CD14-positive monocyte (primary cell): ENCODE data around the gene SCAI. TPM values are rescaled to one million over a fixed set of nuclear protein-coding genes. Genes with fewer than 3 reads are reported as not detected.

Experiments used
- DNase-seq, 3 donors: peaks; one replicate each; pipeline ENCODE4 v3.0.0-alpha.2; 2011 to 2022
- H2AFZ ChIP-seq: 2 replicates; pipeline ENCODE4 v1.6.0; 2012; ENCODE audit warnings: mild to moderate bottlenecking, low read depth, low read length, inconsistent platforms; ENCODE audit not compliant: insufficient read depth, poor library complexity, severe bottlenecking
- H3K27ac ChIP-seq, 2 donors: 1 replicate in 1 of 2; 2 replicates in 1 of 2; pipeline ENCODE4 v1.5.1; 2012 to 2013; ENCODE audit warnings: low read length in 2 of 2, control low read depth in 1 of 2, inconsistent platforms in 1 of 2, low read depth in 1 of 2, mild to moderate bottlenecking in 1 of 2
- H3K27me3 ChIP-seq, 2 donors: one replicate each; pipeline versions ENCODE4 v1.6.0 to v1.6.1; 2011 to 2013; ENCODE audit warnings: low read length in 2 of 2; ENCODE audit not compliant: control insufficient read depth in 2 of 2, insufficient read depth in 2 of 2
- H3K36me3 ChIP-seq, 2 donors: replicated peaks in 1 of 2; 1 replicate in 1 of 2; 2 replicates in 1 of 2; pipeline versions ENCODE4 v1.5.1 to v1.6.1; 2012 to 2013; ENCODE audit warnings: low read length in 2 of 2, control low read depth in 1 of 2, inconsistent platforms in 1 of 2, mild to moderate bottlenecking in 1 of 2; ENCODE audit not compliant: insufficient read depth in 2 of 2, control insufficient read depth in 1 of 2
- H3K4me1 ChIP-seq, 2 donors: 1 replicate in 1 of 2; 2 replicates in 1 of 2; pipeline versions ENCODE4 v1.5.1 to v1.6.1; 2012 to 2013; ENCODE audit warnings: low read length in 2 of 2, control low read depth in 1 of 2, inconsistent platforms in 1 of 2, mild to moderate bottlenecking in 1 of 2, moderate library complexity in 1 of 2; ENCODE audit not compliant: insufficient read depth in 2 of 2, control insufficient read depth in 1 of 2
- H3K4me2 ChIP-seq: replicated peaks from 2 replicates; pipeline ENCODE3; 2012; ENCODE audit warnings: low read length, moderate library complexity, mild to moderate bottlenecking; ENCODE audit not compliant: poor library complexity, severe bottlenecking; ENCODE audit errors: extremely low read depth
- H3K4me3 ChIP-seq, 3 experiments: fragments of 200-600 bp in 1 of 3; sonication (generic) in 1 of 3; replicated peaks in 1 of 3; 1 replicate in 2 of 3; 2 replicates in 1 of 3; pipeline ENCODE4 v1.5.1; 2011 to 2013; ENCODE audit warnings: low read length in 3 of 3, mild to moderate bottlenecking in 3 of 3, control low read depth in 2 of 3, low read depth in 2 of 3, inconsistent platforms in 1 of 3, moderate library complexity in 1 of 3
- H3K79me2 ChIP-seq: 2 replicates; pipeline ENCODE4 v1.6.0; 2012; ENCODE audit warnings: mild to moderate bottlenecking, control low read depth, inconsistent platforms, low read length, moderate library complexity; ENCODE audit not compliant: insufficient read depth
- H3K9ac ChIP-seq: 2 replicates; pipeline ENCODE4 v1.6.0; 2017; ENCODE audit warnings: low read length, mild to moderate bottlenecking; ENCODE audit not compliant: insufficient read depth, poor library complexity, severe bottlenecking
- H3K9me3 ChIP-seq, 2 donors: replicated peaks in 1 of 2; 1 replicate in 1 of 2; 2 replicates in 1 of 2; pipeline versions ENCODE4 v1.5.1 to v1.6.1; 2012 to 2013; ENCODE audit warnings: low read length in 2 of 2, control low read depth in 1 of 2; ENCODE audit not compliant: control insufficient read depth in 1 of 2, insufficient read depth in 1 of 2
- H4K20me1 ChIP-seq: 2 replicates; pipeline ENCODE4 v1.6.0; 2012; ENCODE audit warnings: mild to moderate bottlenecking, low read length, control low read depth, moderate library complexity; ENCODE audit not compliant: insufficient read depth
- H3K27ac Mint-ChIP-seq, 7 donors: one replicate each; pipeline ENCODE4 v1.8.0; 2020; ENCODE audit warnings: mild to moderate bottlenecking in 7 of 7, mixed read lengths in 7 of 7, moderate library complexity in 6 of 7, inconsistent platforms in 2 of 7
- H3K27me3 Mint-ChIP-seq, 3 donors: one replicate each; pipeline ENCODE4 v1.8.0; 2021 to 2022; ENCODE audit warnings: low read depth in 3 of 3, mild to moderate bottlenecking in 3 of 3, mixed read lengths in 3 of 3, moderate library complexity in 3 of 3, inconsistent platforms in 1 of 3
- H3K36me3 Mint-ChIP-seq, 2 donors: one replicate each; pipeline ENCODE4 v1.8.0; 2020; ENCODE audit warnings: mixed read lengths in 2 of 2, inconsistent platforms in 1 of 2, mild to moderate bottlenecking in 1 of 2
- H3K4me1 Mint-ChIP-seq: one replicate; pipeline ENCODE4 v1.8.0; 2020; ENCODE audit warnings: mild to moderate bottlenecking, mixed read lengths
- H3K4me3 Mint-ChIP-seq, 2 donors: one replicate each; pipeline ENCODE4 v1.8.0; 2020; ENCODE audit warnings: mild to moderate bottlenecking in 2 of 2, mixed read lengths in 2 of 2, moderate library complexity in 1 of 2
- H3K9me3 Mint-ChIP-seq, 7 donors: one replicate each; pipeline ENCODE4 v1.8.0; 2020 to 2022; ENCODE audit warnings: mixed read lengths in 7 of 7, mild to moderate bottlenecking in 6 of 7, moderate library complexity in 6 of 7, inconsistent platforms in 2 of 7
- WGBS: methylation state at CpG from one replicate; pipeline ENCODE4 v1.1.5; 2013; ENCODE audit warnings: missing lambda C conversion rate; ENCODE audit not compliant: insufficient coverage; 5-methylcytosine and 5-hydroxymethylcytosine counted together
- intact Hi-C, 2 donors: fragments of 100-400 bp; cut with micrococcal nuclease; formaldehyde crosslinking; loops; one replicate each; pipeline versions ENCODE4 v1.15.0 to v1.15.1; 2023
- polyA plus RNA-seq, 3 donors: library from polyadenylated mRNA; depleted of rRNA in 1 of 3; unstranded in 2 of 3; stranded (reverse) in 1 of 3; fragments of 300-500 nt in 2 of 3; fragments of >200 nt in 1 of 3; fragmentation: Illumina TruSeq in 2 of 3; gene quantifications; 1 replicate in 2 of 3; 2 replicates in 1 of 3; pipeline ENCODE4 v1.2.3, GENCODE V29; 2012 to 2021
- TF ChIP-seq, protein P1 (sequence below): fragments of 200-600 bp; IDR thresholded peaks from one replicate; pipeline ENCODE4 v1.8.0; 2022; ENCODE audit warnings: antibody characterized with exemption, mild to moderate bottlenecking

The SCAI gene
- polyA plus RNA-seq, 3 donors, result 0.76 to 1.4 (median 0.84) TPM

GRCh38 chr9:125189011-125189360 lies 45.7 kb upstream of the SCAI start:
- Mint-ChIP-seq H3K4me1 (peaks cover 26% of the 10 kb centered on the region), H3K27me3 (no peaks in the 10 kb centered on the region), H3K4me3 (peak overlapping the region; percentile 94 to 95), H3K27ac (peak overlapping the region; percentile 86 to 95 (median 93)), H3K36me3 (peaks cover 5 to 23% of the 10 kb centered on the region in 2 donors), H3K9me3 (no peaks in the 10 kb centered on the region)
- intact Hi-C loops, result loop anchor here (2.0 to 5.0 kb wide), 3 partner anchors 52 to 73 kb away; partner anchors contain the start of genes HSPA5 (in 2 of the 2) and GAPVD1 (in 1 of the 2)
- DNase-seq, result peak; percentile 26 to 44 (median 30)
- Histone ChIP-seq H3K4me2 (peak overlapping the region; percentile 95), H3K9me3 (no peaks in the 10 kb centered on the region), H3K9ac (peak overlapping the region; percentile 99), H3K36me3 (no peaks in the 10 kb centered on the region), H4K20me1 (peaks cover 29% of the 10 kb centered on the region), H2AFZ (peak overlapping the region; percentile 92), H3K27me3 (no peaks in the 10 kb centered on the region), H3K79me2 (peaks cover 70% of the 10 kb centered on the region), H3K27ac (peak overlapping the region; percentile 88 to 95), H3K4me1 (peaks cover 18 to 31% of the 10 kb centered on the region in 2 donors), H3K4me3 (peak overlapping the region; percentile 66 to 97 (median 94))
- TF ChIP-seq, protein P1, sequence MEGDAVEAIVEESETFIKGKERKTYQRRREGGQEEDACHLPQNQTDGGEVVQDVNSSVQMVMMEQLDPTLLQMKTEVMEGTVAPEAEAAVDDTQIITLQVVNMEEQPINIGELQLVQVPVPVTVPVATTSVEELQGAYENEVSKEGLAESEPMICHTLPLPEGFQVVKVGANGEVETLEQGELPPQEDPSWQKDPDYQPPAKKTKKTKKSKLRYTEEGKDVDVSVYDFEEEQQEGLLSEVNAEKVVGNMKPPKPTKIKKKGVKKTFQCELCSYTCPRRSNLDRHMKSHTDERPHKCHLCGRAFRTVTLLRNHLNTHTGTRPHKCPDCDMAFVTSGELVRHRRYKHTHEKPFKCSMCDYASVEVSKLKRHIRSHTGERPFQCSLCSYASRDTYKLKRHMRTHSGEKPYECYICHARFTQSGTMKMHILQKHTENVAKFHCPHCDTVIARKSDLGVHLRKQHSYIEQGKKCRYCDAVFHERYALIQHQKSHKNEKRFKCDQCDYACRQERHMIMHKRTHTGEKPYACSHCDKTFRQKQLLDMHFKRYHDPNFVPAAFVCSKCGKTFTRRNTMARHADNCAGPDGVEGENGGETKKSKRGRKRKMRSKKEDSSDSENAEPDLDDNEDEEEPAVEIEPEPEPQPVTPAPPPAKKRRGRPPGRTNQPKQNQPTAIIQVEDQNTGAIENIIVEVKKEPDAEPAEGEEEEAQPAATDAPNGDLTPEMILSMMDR, result no peak
- WGBS, result 1% methylated on average over 26 of the region's 26 CpGs

- no peaks in the 10 kb centered on the region for H3K36me3 ChIP-seq
- H3K79me2 ChIP-seq, result peaks cover 100% of the 10 kb centered on the region
- intact Hi-C loops, result no loop called here
- H3K4me2 ChIP-seq, result no peak overlapping the region
- H3K4me1 Mint-ChIP-seq, result peaks cover 24% of the 10 kb centered on the region
- WGBS, result no CpG with 5 or more reads among the region's 2 CpGs
- peak overlapping the region in 1 of 7 donors; percentile 7 for H3K27ac Mint-ChIP-seq
- no peak overlapping the region for H3K27ac ChIP-seq
- no peak overlapping the region for H2AFZ ChIP-seq
- H3K9me3 Mint-ChIP-seq, result no peaks in the 10 kb centered on the region
- peaks cover 0 to 2% (median 2%) of the 10 kb centered on the region in 3 donors for H3K27me3 Mint-ChIP-seq
- H3K27me3 ChIP-seq, result no peaks in the 10 kb centered on the region
- TF ChIP-seq, protein P1, result no peak
- DNase-seq, result no peak
- peaks cover 9 to 15% of the 10 kb centered on the region in 2 donors for H3K4me1 ChIP-seq
- H3K9me3 ChIP-seq, result no peaks in the 10 kb centered on the region
- no peak overlapping the region for H3K4me3 ChIP-seq
- peaks cover 7 to 35% of the 10 kb centered on the region in 2 donors for H3K36me3 Mint-ChIP-seq
- H3K4me3 Mint-ChIP-seq, result no peak overlapping the region
- H3K9ac ChIP-seq, result no peak overlapping the region
- peaks cover 83% of the 10 kb centered on the region for H4K20me1 ChIP-seq
Measured at GRCh38 chr9:125183561-125183960, 40.2 kb upstream of the SCAI start.
